Inflammatory macrophage treated with lipopolysaccharide for 1 hour (primary cell): ENCODE results near the gene EPB41L2.
"Not testable (repeated sequence)": the region's sequence is repeated elsewhere in the genome, so short reads cannot be mapped to it uniquely, and the experiment has no call there.

ENCODE experiments used
- DNase-seq, 2 donors: peaks; one replicate each; pipeline ENCODE4 v3.0.0-alpha.2; 2020 to 2022

The EPB41L2 gene

GRCh38 chr6:130969791-130970491 is 93.1 kb downstream of the EPB41L2 start:
- DNase-seq: peak; percentile 18 to 43

- no peak for DNase-seq
These were observed 93.9 kb downstream of the EPB41L2 start for GRCh38 chr6:130969166-130969565.

GRCh38 chr6:130968476-130968875 is 94.6 kb downstream of the EPB41L2 start:
- no peak for DNase-seq

GRCh38 chr6:130967502-130968445 is 95.3 kb downstream of the EPB41L2 start:
- DNase-seq: peak; percentile 10 to 71

- DNase-seq: no peak
These were observed 96.6 kb downstream of the EPB41L2 start for GRCh38 chr6:130966344-130966980.

- peak in 1 of 2 donors; percentile 28 for DNase-seq
These were observed 97.4 kb downstream of the EPB41L2 start for GRCh38 chr6:130965656-130966055.

GRCh38 chr6:130964808-130965604 is 98.0 kb downstream of the EPB41L2 start:
- no peak for DNase-seq

- DNase-seq: no peak
These were observed 98.8 kb downstream of the EPB41L2 start for GRCh38 chr6:130964289-130964688.

GRCh38 chr6:130962966-130963365 is 100.1 kb downstream of the EPB41L2 start:
- peak in 1 of 2 donors; percentile 36 for DNase-seq

- DNase-seq: no peak
These were observed 101.9 kb downstream of the EPB41L2 start for GRCh38 chr6:130961148-130961547.

- DNase-seq: no peak
These were observed 103.1 kb downstream of the EPB41L2 start for GRCh38 chr6:130959951-130960350.

- no peak for DNase-seq
These were observed 104.6 kb downstream of the EPB41L2 start for GRCh38 chr6:130958468-130958867.

GRCh38 chr6:130955755-130956154 is 107.3 kb downstream of the EPB41L2 start:
- DNase-seq: no peak

GRCh38 chr6:130949553-130949952 is 113.5 kb downstream of the EPB41L2 start:
- no peak for DNase-seq

- DNase-seq: peak in 1 of 2 donors; percentile 26
These were observed 115.6 kb downstream of the EPB41L2 start for GRCh38 chr6:130947464-130947863.

GRCh38 chr6:130946076-130946475 is 117.0 kb downstream of the EPB41L2 start:
- DNase-seq: no peak

- no peak for DNase-seq
These were observed 117.6 kb downstream of the EPB41L2 start for GRCh38 chr6:130945401-130945919.

- no peak for DNase-seq
These were observed 118.6 kb downstream of the EPB41L2 start for GRCh38 chr6:130944486-130944885.

- DNase-seq: no peak
These were observed 119.3 kb downstream of the EPB41L2 start for GRCh38 chr6:130943738-130944137.

GRCh38 chr6:130942752-130943151 is 120.3 kb downstream of the EPB41L2 start:
- DNase-seq: not testable (repeated sequence)

- no peak for DNase-seq
These were observed 125.0 kb downstream of the EPB41L2 start for GRCh38 chr6:130937942-130938604.

GRCh38 chr6:130936933-130937332 is 126.1 kb downstream of the EPB41L2 start:
- no peak for DNase-seq
